Activated T-helper 2 cell treated with anti-CD3 and anti-CD28 coated beads, Interferon-gamma antibody, Interleukin-2, Interleukin-4, amounts not matched to agents 10 μg/mL and 5 μg/mL and 100 μg/mL, durations not matched to agents 14 hours and 24 hours and 36 hours (primary cell): ENCODE results near the gene ATG13. TPM values are rescaled to one million over a fixed set of nuclear protein-coding genes. Genes with fewer than 3 reads are reported as not detected.
"Not testable (repeated sequence)": the region's sequence is repeated elsewhere in the genome, so short reads cannot be mapped to it uniquely, and the experiment has no call there.

Experiments
- DNase-seq: peaks from one replicate; pipeline ENCODE4 v3.0.0; 2021; ENCODE audit warnings: low spot score
- H3K27ac Mint-ChIP-seq: one replicate; pipeline ENCODE4 v1.8.0; 2021; ENCODE audit warnings: mixed read lengths
- H3K27me3 Mint-ChIP-seq: one replicate; pipeline ENCODE4 v1.8.0; 2021; ENCODE audit warnings: low read depth, mixed read lengths
- H3K36me3 Mint-ChIP-seq: one replicate; pipeline ENCODE4 v1.8.0; 2021; ENCODE audit warnings: low read depth, mixed read lengths
- H3K4me1 Mint-ChIP-seq: one replicate; pipeline ENCODE4 v1.8.0; 2021; ENCODE audit warnings: low read depth, mixed read lengths
- H3K4me3 Mint-ChIP-seq: one replicate; pipeline ENCODE4 v1.8.0; 2021; ENCODE audit warnings: low read depth, mild to moderate bottlenecking, moderate library complexity, mixed read lengths
- H3K9me3 Mint-ChIP-seq: one replicate; pipeline ENCODE4 v1.8.0; 2021; ENCODE audit warnings: mixed read lengths
- intact Hi-C: fragments of 100-400 bp; cut with micrococcal nuclease; formaldehyde crosslinking; loops from one replicate; pipeline ENCODE4 v1.15.1; 2023
- total RNA-seq: library from RNA; stranded (reverse); gene quantifications from 2 replicates; pipeline ENCODE4 v1.2.3, GENCODE V29; 2022

The ATG13 gene
- total RNA-seq, 1 donor from 2014 or later, result 58.1 TPM

DNA sequence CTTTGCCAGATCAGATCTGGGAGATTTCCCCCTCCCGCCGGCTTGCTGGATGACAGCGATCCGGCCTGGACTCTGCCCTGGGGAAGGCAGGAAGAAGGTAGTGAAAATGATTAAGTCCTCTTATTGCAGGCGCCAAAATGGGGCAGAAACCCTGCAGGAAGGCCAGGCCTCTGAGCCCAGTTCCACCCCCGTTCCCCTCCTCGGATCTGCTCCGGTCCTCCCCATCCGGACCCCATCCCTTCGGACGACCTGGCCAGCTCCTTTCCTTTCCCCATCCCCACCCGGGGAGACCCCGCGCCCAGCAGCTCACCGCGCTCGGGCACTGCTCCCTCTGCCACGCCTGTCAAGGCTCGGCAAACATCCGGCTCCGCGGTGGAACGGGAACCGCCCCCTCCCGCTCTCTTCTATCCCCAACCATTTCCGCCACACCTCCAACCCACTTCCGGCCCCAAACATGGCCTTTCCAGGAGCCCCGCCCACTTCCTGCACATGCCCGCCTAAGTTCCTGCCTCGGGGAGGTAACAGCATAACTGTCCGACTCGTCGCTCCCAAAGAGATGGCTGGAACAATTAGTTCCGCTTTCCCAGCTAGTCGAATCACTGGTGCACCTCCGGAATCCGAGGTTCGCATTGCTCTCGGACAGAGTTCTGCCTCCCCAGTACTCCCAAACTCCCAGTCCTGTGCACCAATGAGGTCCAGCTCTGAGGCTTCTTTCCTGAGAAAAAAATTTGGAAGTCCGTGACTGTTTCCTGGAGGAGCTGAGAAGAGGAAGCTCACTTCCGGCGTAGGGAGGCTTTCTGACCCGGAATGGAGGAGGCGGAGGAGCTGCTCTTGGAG, 83.1 kb downstream of the ATG13 start, which contains the start of the genes ARHGAP1 and ZNF408:
Gene ARHGAP1, minus strand, starts transcription at position 379 of the 837 bp plus-strand sequence. CDS start 4,512 bp downstream, outside the sequence.
Gene ZNF408, plus strand, starts transcription at position 791 of the 837 bp plus-strand sequence. Its CDS starts 17 bp downstream, at position 808.
- DNase-seq, result peak; percentile 99
- intact Hi-C loops, result loop anchor here (1.0 to 10.0 kb wide), 6 partner anchors 83 to 574 kb away; partner anchors contain the start of genes ATG13, CKAP5, CSTPP1 and HARBI1
- Mint-ChIP-seq H3K4me1 (peaks cover 28% of the 10 kb centered on the region), H3K4me3 (peak within 1 kb of the TSS; percentile 96), H3K36me3 (peaks cover 45% of the 10 kb centered on the region), H3K27me3 (no peaks in the 10 kb centered on the region), H3K9me3 (no peaks in the 10 kb centered on the region), H3K27ac (peak within 1 kb of the TSS; percentile 92)

DNA sequence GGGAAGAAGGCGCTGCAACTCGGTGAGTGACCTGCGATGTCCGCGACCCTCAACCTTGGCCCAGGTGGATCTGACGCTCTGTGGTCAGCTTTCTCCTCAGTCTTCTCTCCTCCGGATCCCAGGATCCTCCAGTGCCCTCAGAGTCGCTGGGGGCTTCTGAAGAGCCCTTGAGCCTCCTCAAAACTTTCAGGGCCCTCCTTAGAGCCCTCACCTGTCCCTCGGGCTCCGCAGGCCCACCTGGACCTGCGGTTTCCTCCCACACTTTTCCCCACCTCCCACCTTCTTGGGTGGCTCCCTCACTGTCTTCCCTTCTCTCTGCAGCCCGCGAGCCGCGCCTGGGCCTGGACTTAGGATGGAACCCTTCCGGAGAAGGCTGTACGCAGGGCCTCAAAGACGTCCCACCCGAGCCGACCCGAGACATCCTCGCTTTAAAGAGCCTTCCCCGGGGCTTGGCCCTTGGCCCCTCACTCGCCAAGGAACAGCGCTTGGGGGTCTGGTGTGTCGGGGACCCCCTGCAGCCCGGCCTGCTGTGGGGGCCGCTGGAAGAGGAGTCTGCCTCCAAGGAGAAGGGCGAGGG, 83.8 kb downstream of the ATG13 start:
- DNase-seq, result no peak
- Mint-ChIP-seq H3K4me3 (peak overlapping the region; percentile 96), H3K27ac (peak overlapping the region; percentile 92), H3K27me3 (no peaks in the 10 kb centered on the region), H3K4me1 (peaks cover 28% of the 10 kb centered on the region), H3K9me3 (no peaks in the 10 kb centered on the region), H3K36me3 (peaks cover 46% of the 10 kb centered on the region)
- intact Hi-C loops, result loop anchor here (2.0 to 10.0 kb wide), 5 partner anchors 144 to 574 kb away; partner anchors contain the start of genes CKAP5, CSTPP1, MADD and MDK

DNA sequence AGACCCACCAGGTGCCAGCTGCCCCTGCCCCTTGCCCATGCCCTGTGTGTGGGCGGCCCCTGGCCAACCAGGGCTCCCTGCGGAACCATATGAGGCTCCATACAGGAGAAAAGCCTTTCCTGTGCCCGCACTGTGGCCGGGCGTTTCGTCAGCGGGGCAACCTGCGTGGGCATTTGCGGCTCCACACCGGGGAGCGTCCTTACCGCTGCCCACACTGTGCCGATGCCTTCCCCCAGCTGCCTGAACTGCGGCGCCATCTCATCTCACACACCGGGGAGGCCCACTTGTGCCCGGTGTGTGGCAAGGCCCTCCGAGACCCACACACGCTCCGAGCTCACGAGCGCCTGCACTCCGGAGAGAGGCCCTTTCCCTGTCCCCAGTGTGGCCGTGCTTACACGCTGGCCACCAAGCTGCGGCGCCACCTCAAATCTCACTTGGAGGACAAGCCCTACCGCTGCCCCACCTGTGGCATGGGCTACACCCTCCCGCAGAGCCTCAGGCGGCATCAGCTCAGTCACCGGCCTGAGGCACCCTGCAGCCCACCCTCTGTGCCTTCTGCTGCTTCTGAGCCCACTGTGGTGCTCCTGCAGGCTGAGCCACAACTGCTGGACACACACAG, 87.8 kb downstream of the ATG13 start:
- peaks cover 60% of the 10 kb centered on the region for H3K36me3 Mint-ChIP-seq
- intact Hi-C loops, result loop anchor here (10.0 kb wide), 3 partner anchors 140 to 570 kb away; partner anchors contain the start of genes CKAP5, MADD and MDK
- H3K27me3 Mint-ChIP-seq, result no peaks in the 10 kb centered on the region
- H3K4me1 Mint-ChIP-seq, result peaks cover 13% of the 10 kb centered on the region
- DNase-seq, result no peak
- no peak overlapping the region for H3K4me3 Mint-ChIP-seq
- H3K9me3 Mint-ChIP-seq, result no peaks in the 10 kb centered on the region
- no peak overlapping the region for H3K27ac Mint-ChIP-seq

DNA sequence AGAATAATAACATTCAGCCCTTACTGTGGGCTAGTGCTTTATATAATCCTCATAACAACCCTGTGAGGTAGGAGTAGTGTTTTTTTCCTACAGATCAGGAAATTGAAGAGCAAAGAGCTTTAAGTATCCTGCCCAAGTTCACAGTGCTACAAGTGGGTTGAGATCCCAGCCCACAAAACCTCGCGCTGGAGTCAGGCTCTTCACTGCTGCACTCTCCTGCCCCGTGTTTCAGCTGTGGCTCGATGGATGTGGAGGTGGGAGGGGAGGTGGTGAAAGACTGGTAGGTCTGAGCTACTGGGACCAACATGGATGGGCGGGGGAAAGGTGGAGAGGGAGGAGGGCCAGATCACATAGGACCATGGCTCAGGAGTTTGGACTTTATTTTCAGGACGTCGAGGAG, 89.5 kb downstream of the ATG13 start:
- Mint-ChIP-seq H3K9me3 (no peaks in the 10 kb centered on the region), H3K4me3 (no peak overlapping the region), H3K4me1 (peaks cover 7% of the 10 kb centered on the region), H3K36me3 (peaks cover 48% of the 10 kb centered on the region), H3K27me3 (no peaks in the 10 kb centered on the region), H3K27ac (no peak overlapping the region)
- no peak for DNase-seq
- intact Hi-C loops, result loop anchor here (10.0 kb wide), 3 partner anchors 138 to 568 kb away; partner anchors contain the start of genes CKAP5, MADD and MDK

DNA sequence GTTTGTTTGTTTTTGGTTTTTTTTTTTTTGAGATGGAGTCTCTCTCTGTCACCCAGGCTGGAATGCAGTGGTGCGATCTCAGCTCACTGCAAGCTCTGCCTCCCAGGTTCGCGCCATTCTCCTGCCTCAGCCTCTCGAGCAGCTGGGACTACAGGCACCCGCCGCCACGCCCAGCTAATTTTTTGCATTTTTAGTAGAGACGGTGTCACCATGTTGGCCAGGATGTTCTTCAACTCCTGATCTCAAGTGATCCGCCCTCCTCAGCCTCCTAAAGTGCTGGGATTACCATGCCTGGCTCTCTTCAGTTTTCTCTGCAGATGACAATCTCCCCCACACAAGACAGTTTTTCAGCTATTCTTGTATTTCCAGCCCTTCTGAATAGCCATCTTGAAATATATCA, 92.0 kb downstream of the ATG13 start:
- H3K4me3 Mint-ChIP-seq, H3K4me1 Mint-ChIP-seq, H3K27me3 Mint-ChIP-seq, H3K27ac Mint-ChIP-seq, H3K9me3 Mint-ChIP-seq, DNase-seq: not testable (repeated sequence)
- peaks cover 27% of the 10 kb centered on the region for H3K36me3 Mint-ChIP-seq
- intact Hi-C loops, result loop anchor here (10.0 kb wide), 3 partner anchors 135 to 565 kb away; partner anchors contain the start of genes CKAP5, MADD and MDK

DNA sequence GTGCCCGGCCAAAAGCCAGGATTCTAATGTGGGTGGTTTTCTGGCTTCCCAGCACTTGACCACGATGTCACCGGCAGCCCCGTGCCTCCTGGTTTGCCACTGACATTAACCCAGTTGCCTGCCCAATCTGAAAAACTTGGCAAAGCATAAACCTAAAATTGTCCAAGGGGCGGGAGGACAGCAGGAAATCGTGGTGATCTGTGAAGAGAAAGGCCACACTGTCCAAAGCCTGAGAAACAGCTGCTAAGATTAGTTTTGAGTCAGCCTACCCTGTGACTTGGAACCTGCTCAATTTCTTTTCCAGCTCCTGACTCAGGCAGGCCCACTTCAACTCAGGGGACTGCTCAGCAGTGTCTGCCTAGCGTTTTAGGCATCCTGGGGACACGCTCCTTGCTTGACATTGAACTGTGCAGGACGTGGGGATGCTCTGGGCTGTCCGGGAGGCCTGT, 93.5 kb downstream of the ATG13 start:
- Mint-ChIP-seq H3K27ac (no peak overlapping the region), H3K4me3 (no peak overlapping the region), H3K9me3 (no peaks in the 10 kb centered on the region), H3K36me3 (peaks cover 19% of the 10 kb centered on the region), H3K4me1 (no peaks in the 10 kb centered on the region), H3K27me3 (no peaks in the 10 kb centered on the region)
- no peak for DNase-seq
- intact Hi-C loops, result no loop called here

DNA sequence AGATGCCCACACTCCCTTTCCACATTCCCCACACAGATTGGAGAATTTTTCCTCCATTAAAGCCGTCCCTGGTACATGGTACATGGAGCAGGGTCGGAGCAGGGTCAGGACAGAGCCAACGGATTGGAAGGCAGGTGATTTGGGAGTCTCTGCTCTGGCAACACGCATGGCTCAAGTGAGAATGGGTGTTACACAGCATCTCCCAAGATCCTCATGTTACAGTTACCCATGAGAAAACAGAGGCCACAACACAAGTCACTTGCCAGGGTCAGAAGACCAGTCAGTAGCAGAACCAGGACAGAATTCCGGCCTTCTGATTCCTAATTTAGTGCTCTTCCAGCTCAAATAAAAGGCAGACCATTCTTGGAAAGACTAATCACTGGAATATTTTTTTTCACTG, 94.0 kb downstream of the ATG13 start:
- peaks cover 14% of the 10 kb centered on the region for H3K36me3 Mint-ChIP-seq
- H3K9me3 Mint-ChIP-seq, result no peaks in the 10 kb centered on the region
- no peaks in the 10 kb centered on the region for H3K4me1 Mint-ChIP-seq
- intact Hi-C loops, result no loop called here
- H3K4me3 Mint-ChIP-seq, result no peak overlapping the region
- no peak overlapping the region for H3K27ac Mint-ChIP-seq
- no peak for DNase-seq
- H3K27me3 Mint-ChIP-seq, result no peaks in the 10 kb centered on the region

DNA sequence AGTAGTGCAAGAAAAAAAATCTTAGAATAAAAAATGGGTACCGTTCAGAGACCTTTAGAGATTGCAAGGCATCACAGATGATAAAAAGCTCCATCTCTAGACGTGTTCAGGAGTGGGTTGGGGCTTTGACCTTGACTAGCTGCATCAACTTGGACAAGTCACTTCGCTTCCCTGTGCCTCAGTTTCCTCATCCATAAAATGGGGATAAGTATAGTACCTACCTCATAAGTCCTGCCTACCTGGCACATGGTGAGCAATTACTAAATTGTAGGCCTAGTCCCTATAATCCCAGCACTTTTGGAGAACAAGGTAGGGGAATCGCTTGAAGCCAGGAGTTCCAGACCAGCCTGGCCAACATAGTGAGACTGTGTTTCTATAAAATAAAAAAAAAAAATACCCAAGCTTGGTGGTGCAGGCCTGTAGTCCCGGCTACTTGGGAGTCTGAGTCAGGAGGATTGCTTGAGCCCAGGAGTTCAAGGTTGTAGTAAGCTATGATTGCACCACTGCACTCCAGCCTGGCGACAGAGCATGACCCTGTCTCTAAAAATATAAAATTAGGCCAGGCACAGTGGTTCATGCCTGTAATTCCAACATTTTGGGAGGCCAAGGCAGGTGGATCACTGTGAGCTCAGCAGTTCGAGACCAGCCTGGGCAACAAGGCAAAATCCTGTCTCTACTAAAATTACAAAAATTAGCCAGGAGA, 95.7 kb downstream of the ATG13 start:
- Mint-ChIP-seq H3K27me3 (no peaks in the 10 kb centered on the region), H3K27ac (no peak overlapping the region), H3K36me3 (no peaks in the 10 kb centered on the region), H3K4me1 (no peaks in the 10 kb centered on the region), H3K4me3 (no peak overlapping the region), H3K9me3 (no peaks in the 10 kb centered on the region)
- DNase-seq, result no peak
- intact Hi-C loops, result no loop called here

DNA sequence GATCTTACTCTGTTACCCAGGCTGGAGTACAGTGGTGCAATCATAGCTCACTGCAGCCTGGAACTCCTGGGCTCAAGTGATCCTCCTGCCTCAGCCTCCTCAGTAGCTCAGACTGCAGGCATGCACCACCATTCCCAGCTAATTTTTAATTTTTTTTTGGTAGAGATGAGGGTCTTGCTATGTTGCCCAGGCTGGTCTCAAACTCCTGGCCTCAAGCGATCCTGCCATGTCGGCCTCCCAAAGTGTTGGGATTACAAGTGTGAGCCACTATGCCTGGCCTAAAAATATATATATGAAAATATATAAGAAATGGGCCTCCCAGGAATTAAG, 100.4 kb downstream of the ATG13 start:
- intact Hi-C loops, H3K27ac Mint-ChIP-seq, H3K9me3 Mint-ChIP-seq, H3K4me3 Mint-ChIP-seq, H3K36me3 Mint-ChIP-seq, H3K4me1 Mint-ChIP-seq, H3K27me3 Mint-ChIP-seq, DNase-seq: not testable (repeated sequence)

DNA sequence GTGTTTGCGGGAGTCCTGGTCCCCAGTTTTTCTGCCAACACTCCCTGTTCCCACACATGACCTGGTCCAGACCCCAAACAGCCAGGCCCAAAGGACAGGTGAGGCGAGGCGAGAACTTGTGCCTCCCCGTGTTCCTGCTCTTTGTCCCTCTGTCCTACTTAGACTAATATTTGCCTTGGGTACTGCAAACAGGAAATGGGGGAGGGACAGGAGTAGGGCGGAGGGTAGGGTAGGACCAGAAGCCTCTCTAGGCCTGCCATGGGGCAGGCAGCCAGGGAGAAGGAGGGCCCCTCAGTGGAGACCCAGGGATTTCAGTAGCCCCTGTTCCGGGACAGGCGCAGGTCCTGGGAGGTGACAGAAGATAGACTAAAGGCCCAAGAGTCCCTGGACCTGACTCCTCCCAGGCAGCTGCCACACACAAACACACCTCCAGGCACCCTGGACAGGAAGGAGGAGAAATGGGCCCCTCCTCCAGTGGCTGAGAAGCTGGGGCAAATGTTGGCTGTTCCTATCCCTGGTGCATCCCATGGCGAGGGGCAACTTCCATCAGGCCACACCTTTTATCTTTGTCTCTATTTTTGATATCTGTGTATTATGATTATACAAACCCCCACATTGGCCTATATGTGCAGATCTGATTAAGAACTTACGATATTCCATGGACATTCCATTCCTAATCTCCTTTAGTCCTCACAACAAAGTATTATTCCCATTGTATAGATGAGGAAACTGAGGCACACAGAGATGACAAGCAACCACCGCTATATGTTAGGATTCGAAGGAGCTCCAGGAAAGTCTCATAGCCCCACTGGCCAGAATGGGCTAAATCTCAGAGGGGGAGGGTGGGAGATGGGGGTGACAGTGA, 101.0 kb downstream of the ATG13 start:
- Mint-ChIP-seq H3K9me3 (no peaks in the 10 kb centered on the region), H3K27ac (no peak overlapping the region), H3K27me3 (no peaks in the 10 kb centered on the region), H3K4me3 (no peak overlapping the region), H3K36me3 (no peaks in the 10 kb centered on the region), H3K4me1 (no peaks in the 10 kb centered on the region)
- no peak for DNase-seq
- intact Hi-C loops, result no loop called here

DNA sequence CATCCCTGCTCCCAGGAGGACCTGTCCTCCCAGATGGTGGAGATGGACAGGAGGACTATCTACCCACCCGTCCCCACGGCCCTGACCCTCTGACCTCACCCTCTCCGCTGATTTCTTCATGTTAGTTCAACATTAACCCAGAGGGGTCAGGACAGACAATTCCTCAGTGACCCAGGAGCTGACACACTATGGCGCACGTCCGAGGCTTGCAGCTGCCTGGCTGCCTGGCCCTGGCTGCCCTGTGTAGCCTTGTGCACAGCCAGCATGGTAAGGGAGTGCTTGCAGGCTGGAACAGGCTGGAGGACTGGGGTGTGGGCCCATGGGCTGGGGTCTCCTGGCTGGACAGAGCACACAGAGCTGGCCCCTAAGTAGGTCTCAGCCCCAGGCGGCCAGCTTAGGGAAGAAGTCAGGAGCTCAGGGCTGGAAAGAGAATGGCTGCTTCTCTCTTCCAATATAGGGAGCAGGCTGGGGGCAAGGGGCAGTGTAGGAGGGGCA, 101.7 kb downstream of the ATG13 start, which contains the start of gene F2:
Gene F2, plus strand, starts transcription at position 166 of the 495 bp plus-strand sequence. Its CDS starts 23 bp downstream, at position 189.
- no peaks in the 10 kb centered on the region for H3K27me3 Mint-ChIP-seq
- H3K9me3 Mint-ChIP-seq, result no peaks in the 10 kb centered on the region
- H3K4me1 Mint-ChIP-seq, result no peaks in the 10 kb centered on the region
- intact Hi-C loops, result no loop called here
- no peak within 1 kb of the TSS for H3K27ac Mint-ChIP-seq
- no peak within 1 kb of the TSS for H3K4me3 Mint-ChIP-seq
- H3K36me3 Mint-ChIP-seq, result no peaks in the 10 kb centered on the region
- no peak for DNase-seq
